ENCODE measurements around the gene KLHL7. TPM values are rescaled to one million over a fixed set of nuclear protein-coding genes. Genes with fewer than 3 reads are reported as not detected.

Gene KLHL7
- total and polyA plus RNA-seq, 2 donors (not counting 3 experiments of a cell fraction or from before 2014, with no cell fraction given): 21.3 to 32.1 TPM

DNA sequence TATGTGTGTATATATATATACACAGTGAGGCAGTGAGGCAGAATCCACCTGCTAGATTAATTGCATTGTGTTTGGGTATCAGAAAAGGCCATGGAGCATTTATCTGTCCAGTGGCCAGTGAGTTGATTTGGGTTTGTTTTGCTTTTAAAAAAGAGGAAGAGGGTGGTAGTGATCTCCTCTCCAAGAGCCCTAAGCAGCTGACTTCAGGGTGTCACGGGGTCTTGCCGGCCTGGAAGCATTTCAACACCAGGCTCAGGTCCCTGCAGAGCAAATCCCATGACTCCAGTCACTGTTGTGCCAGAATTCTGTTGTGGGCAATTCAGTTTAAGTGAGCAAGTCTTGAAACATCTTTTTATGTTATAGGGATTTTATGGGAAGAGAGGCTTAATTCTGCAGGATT is 110.4 kb downstream of the KLHL7 start:
- no peak overlapping the region for H3K27ac ChIP-seq (ENCODE audit: insufficient read depth, low read depth, low read length)
- H3K4me2 ChIP-seq (ENCODE audit: insufficient read depth, low read length): no peak overlapping the region
- no peaks in the 10 kb centered on the region for H3K9me3 ChIP-seq (replicated peaks; ENCODE audit: control insufficient read depth, insufficient read depth, low read length)
- no peak overlapping the region for H3K9ac ChIP-seq (replicated peaks; ENCODE audit: extremely low read depth, insufficient read depth, low read length)
- no peaks in the 10 kb centered on the region for H3K36me3 ChIP-seq (ENCODE audit: control insufficient read depth in 2 of 2, extremely low read depth in 1 of 2, insufficient read depth in 2 of 2, low read length in 2 of 2)
- DNase-seq (ENCODE audit: low read depth, low spot score) (no peak), FAIRE-seq (no peak)
- intact Hi-C loops (cut with micrococcal nuclease) (no loop called here), dilution Hi-C loops (cut with MboI; ENCODE audit: extremely low pct_ligation_motif_present, low sequenced_read_pairs) (no loop called here)
- POLR2A ChIA-PET: no interaction called here
- BruUV-seq (replicated peaks): no TSS peak
- CTCF ChIA-PET: no interaction called here
- H2AFZ ChIP-seq (ENCODE audit: low read depth, low read length): no peak overlapping the region
- H3K4me3 ChIP-seq (replicated peaks in 1 of 3; ENCODE audit: insufficient read depth in 1 of 3, low read depth in 1 of 3, low read length in 3 of 3): no peak overlapping the region
- H3K79me2 ChIP-seq (ENCODE audit: control insufficient read depth, insufficient read depth, low read length): no peaks in the 10 kb centered on the region
- no peak for TF ChIP-seq POLR2A (IDR thresholded peaks at IDR 0.05; ENCODE audit: low read depth, low read length)
- no peak for TF ChIP-seq JUN (IDR thresholded peaks at IDR 0.05; ENCODE audit: borderline replicate concordance, insufficient read depth, insufficient read length, low read depth)
- TF ChIP-seq, protein P1, sequence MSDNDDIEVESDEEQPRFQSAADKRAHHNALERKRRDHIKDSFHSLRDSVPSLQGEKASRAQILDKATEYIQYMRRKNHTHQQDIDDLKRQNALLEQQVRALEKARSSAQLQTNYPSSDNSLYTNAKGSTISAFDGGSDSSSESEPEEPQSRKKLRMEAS (IDR thresholded peaks at IDR 0.05; ENCODE audit: insufficient read depth, insufficient read length): no peak
- no peaks in the 10 kb centered on the region for H3K4me1 ChIP-seq (ENCODE audit: control insufficient read depth, extremely low read depth, insufficient read depth, low read length)
- no peaks in the 10 kb centered on the region for H4K20me1 ChIP-seq (replicated peaks; ENCODE audit: control insufficient read depth, extremely low read depth, insufficient read depth, low read length)
- peaks cover 0 to 7% of the 10 kb centered on the region in 2 experiments for H3K27me3 ChIP-seq (ENCODE audit: control insufficient read depth in 2 of 2, insufficient read depth in 2 of 2, low read length in 2 of 2)
- H3K9me1 ChIP-seq (replicated peaks; ENCODE audit: control insufficient read depth, extremely low read depth, insufficient read depth, low read length): no peaks in the 10 kb centered on the region

GRCh38 chr7:23218196-23218595 is 112.6 kb downstream of the KLHL7 start:
- no peaks in the 10 kb centered on the region for H3K79me2 ChIP-seq (ENCODE audit: control insufficient read depth, insufficient read depth, low read length)
- FAIRE-seq (no peak), DNase-seq (ENCODE audit: low read depth, low spot score) (no peak)
- TF ChIP-seq MYC (IDR thresholded peaks at IDR 0.05; ENCODE audit: low read depth, low read length): no peak
- TF ChIP-seq POLR2AphosphoS5 (IDR thresholded peaks at IDR 0.05; ENCODE audit: insufficient read depth, low read depth, low read length): no peak
- TF ChIP-seq, protein P2, sequence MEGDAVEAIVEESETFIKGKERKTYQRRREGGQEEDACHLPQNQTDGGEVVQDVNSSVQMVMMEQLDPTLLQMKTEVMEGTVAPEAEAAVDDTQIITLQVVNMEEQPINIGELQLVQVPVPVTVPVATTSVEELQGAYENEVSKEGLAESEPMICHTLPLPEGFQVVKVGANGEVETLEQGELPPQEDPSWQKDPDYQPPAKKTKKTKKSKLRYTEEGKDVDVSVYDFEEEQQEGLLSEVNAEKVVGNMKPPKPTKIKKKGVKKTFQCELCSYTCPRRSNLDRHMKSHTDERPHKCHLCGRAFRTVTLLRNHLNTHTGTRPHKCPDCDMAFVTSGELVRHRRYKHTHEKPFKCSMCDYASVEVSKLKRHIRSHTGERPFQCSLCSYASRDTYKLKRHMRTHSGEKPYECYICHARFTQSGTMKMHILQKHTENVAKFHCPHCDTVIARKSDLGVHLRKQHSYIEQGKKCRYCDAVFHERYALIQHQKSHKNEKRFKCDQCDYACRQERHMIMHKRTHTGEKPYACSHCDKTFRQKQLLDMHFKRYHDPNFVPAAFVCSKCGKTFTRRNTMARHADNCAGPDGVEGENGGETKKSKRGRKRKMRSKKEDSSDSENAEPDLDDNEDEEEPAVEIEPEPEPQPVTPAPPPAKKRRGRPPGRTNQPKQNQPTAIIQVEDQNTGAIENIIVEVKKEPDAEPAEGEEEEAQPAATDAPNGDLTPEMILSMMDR (IDR thresholded peaks at IDR 0.05; ENCODE audit: extremely low read depth in 1 of 2, insufficient read depth in 1 of 2, low read depth in 1 of 2, low read length in 2 of 2): no peak
- TF ChIP-seq POLR2A (IDR thresholded peaks at IDR 0.05; ENCODE audit: low read depth, low read length): no peak
- TF ChIP-seq EZH2 (IDR thresholded peaks at IDR 0.05; ENCODE audit: borderline replicate concordance, low read depth, low read length, severe bottlenecking): no peak
- TF ChIP-seq JUN (IDR thresholded peaks at IDR 0.05; ENCODE audit: borderline replicate concordance, insufficient read depth, insufficient read length, low read depth): no peak
- TF ChIP-seq, protein P1 (IDR thresholded peaks at IDR 0.05; ENCODE audit: insufficient read depth, insufficient read length): no peak
- TF ChIP-seq GATA2 (IDR thresholded peaks at IDR 0.05; ENCODE audit: insufficient read depth, insufficient read length, low read depth, low read length): no peak
- no peak for TF ChIP-seq FOS (IDR thresholded peaks at IDR 0.05; ENCODE audit: borderline replicate concordance, insufficient read depth, low read length)
- no peak overlapping the region for H3K9ac ChIP-seq (replicated peaks; ENCODE audit: extremely low read depth, insufficient read depth, low read length)
- H2AFZ ChIP-seq (ENCODE audit: low read depth, low read length): no peak overlapping the region
- no peak overlapping the region for H3K27ac ChIP-seq (ENCODE audit: insufficient read depth, low read depth, low read length)
- intact Hi-C loops (cut with micrococcal nuclease) (no loop called here), dilution Hi-C loops (cut with MboI; ENCODE audit: extremely low pct_ligation_motif_present, low sequenced_read_pairs) (no loop called here)
- H3K9me3 ChIP-seq (replicated peaks; ENCODE audit: control insufficient read depth, insufficient read depth, low read length): no peaks in the 10 kb centered on the region
- peaks cover 0 to 3% of the 10 kb centered on the region in 2 experiments for H3K27me3 ChIP-seq (ENCODE audit: control insufficient read depth in 2 of 2, insufficient read depth in 2 of 2, low read length in 2 of 2)
- H3K4me1 ChIP-seq (ENCODE audit: control insufficient read depth, extremely low read depth, insufficient read depth, low read length): no peaks in the 10 kb centered on the region
- no peaks in the 10 kb centered on the region for H3K36me3 ChIP-seq (ENCODE audit: control insufficient read depth in 2 of 2, extremely low read depth in 1 of 2, insufficient read depth in 2 of 2, low read length in 2 of 2)
- ChIA-PET CTCF (no interaction called here), POLR2A (no interaction called here)
- no peaks in the 10 kb centered on the region for H4K20me1 ChIP-seq (replicated peaks; ENCODE audit: control insufficient read depth, extremely low read depth, insufficient read depth, low read length)
- H3K4me3 ChIP-seq (replicated peaks in 1 of 3; ENCODE audit: insufficient read depth in 1 of 3, low read depth in 1 of 3, low read length in 3 of 3): no peak overlapping the region
- no peaks in the 10 kb centered on the region for H3K9me1 ChIP-seq (replicated peaks; ENCODE audit: control insufficient read depth, extremely low read depth, insufficient read depth, low read length)
- BruUV-seq (replicated peaks): no TSS peak
- no peak overlapping the region for H3K4me2 ChIP-seq (ENCODE audit: insufficient read depth, low read length)
